CD4-positive, alpha-beta T cell treated with Interleukin-4 for 4 hours (primary cell): ENCODE results near the gene PCDHGC4.

Experiments used
- DNase-seq: peaks from one replicate; pipeline ENCODE4 v3.0.0-alpha.2; 2020

Gene PCDHGC4

GRCh38 chr5:141532726-141533125, 47.9 kb downstream of the PCDHGC4 start:
- DNase-seq, result no peak

- no peak for DNase-seq
Measured at GRCh38 chr5:141533897-141534296, 49.1 kb downstream of the PCDHGC4 start.

GRCh38 chr5:141534492-141535213, 49.8 kb downstream of the PCDHGC4 start:
- no peak for DNase-seq
